PC-9 (cell line): ENCODE results near the gene VAPA.

ENCODE experiments used
- EZH2 ChIP-seq: fragments of 200-600 bp; sonication (generic); IDR thresholded peaks from 2 replicates; pipeline ENCODE4 v1.8.0; 2017; ENCODE audit warnings: antibody characterized with exemption, low read depth
- TF ChIP-seq, protein P1 (sequence below): fragments of 200-600 bp; sonication (generic); conservative IDR thresholded peaks from 2 replicates; pipeline ENCODE4 v1.6.1; 2017; ENCODE audit warnings: mixed run types, antibody characterized with exemption, mild to moderate bottlenecking, moderate library complexity

DNA sequence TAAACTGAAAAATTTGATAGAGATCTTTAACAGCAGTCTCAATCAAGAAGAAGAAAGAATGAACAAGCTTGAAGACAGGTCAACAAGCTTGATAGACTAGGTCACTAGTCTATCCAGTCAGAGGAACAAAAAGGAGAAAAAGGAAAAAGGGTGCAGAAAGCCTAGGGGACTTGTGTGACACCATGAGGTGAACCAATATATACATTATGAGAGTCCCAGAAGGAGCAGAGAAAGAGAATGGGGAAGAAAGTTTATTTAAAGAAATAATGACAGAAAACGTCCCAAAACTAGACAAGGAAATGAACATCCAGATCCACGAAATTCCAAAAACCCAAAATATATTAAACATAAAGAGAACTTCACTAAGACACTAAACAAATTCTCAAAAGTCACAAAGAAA lies 84.5 kb downstream of the VAPA start:
- TF ChIP-seq, protein P1, sequence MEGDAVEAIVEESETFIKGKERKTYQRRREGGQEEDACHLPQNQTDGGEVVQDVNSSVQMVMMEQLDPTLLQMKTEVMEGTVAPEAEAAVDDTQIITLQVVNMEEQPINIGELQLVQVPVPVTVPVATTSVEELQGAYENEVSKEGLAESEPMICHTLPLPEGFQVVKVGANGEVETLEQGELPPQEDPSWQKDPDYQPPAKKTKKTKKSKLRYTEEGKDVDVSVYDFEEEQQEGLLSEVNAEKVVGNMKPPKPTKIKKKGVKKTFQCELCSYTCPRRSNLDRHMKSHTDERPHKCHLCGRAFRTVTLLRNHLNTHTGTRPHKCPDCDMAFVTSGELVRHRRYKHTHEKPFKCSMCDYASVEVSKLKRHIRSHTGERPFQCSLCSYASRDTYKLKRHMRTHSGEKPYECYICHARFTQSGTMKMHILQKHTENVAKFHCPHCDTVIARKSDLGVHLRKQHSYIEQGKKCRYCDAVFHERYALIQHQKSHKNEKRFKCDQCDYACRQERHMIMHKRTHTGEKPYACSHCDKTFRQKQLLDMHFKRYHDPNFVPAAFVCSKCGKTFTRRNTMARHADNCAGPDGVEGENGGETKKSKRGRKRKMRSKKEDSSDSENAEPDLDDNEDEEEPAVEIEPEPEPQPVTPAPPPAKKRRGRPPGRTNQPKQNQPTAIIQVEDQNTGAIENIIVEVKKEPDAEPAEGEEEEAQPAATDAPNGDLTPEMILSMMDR, result no peak
- no peak for TF ChIP-seq EZH2
